Measurements from ENCODE around the gene CSRP1.

DNA sequence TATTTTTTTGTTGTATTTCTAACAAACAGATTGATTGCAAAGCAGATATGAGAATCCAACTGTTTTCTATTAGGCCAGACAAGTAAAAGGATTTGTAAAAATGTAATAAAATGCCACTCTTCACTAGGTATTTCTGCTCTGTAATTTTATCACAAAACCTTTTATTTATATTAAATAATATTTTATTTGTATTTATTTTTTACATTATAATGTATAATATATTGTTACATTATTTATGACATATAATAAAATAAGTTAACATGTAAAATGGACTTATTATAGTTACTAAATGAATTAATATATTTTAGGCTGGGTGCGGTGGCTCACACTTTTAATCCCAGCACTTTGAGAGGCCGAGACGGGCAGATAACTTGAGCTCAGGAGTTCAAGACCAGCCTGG lies 72.7 kb downstream of the CSRP1 start:
- TF ChIP-seq, protein P1, sequence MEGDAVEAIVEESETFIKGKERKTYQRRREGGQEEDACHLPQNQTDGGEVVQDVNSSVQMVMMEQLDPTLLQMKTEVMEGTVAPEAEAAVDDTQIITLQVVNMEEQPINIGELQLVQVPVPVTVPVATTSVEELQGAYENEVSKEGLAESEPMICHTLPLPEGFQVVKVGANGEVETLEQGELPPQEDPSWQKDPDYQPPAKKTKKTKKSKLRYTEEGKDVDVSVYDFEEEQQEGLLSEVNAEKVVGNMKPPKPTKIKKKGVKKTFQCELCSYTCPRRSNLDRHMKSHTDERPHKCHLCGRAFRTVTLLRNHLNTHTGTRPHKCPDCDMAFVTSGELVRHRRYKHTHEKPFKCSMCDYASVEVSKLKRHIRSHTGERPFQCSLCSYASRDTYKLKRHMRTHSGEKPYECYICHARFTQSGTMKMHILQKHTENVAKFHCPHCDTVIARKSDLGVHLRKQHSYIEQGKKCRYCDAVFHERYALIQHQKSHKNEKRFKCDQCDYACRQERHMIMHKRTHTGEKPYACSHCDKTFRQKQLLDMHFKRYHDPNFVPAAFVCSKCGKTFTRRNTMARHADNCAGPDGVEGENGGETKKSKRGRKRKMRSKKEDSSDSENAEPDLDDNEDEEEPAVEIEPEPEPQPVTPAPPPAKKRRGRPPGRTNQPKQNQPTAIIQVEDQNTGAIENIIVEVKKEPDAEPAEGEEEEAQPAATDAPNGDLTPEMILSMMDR (IDR thresholded peaks at IDR 0.05) = no peak
- no peak for TF ChIP-seq BHLHE40 (IDR thresholded peaks at IDR 0.05; ENCODE audit: low read depth, low read length)
- TF ChIP-seq RAD21 (conservative IDR thresholded peaks at IDR 0.05 in 1 of 2, IDR thresholded peaks at IDR 0.05 in 1 of 2) = no peak
